IPS DF 19.7 (cell line): ENCODE measurements around the gene ULBP1.
"Not testable (repeated sequence)": the region's sequence is repeated elsewhere in the genome, so short reads cannot be mapped to it uniquely, and the experiment has no call there.

Experiments
- DNase-seq: peaks from one replicate; pipeline ENCODE4 v3.0.0-alpha.2; 2013; ENCODE audit warnings: low read depth, low spot score

Gene ULBP1

GRCh38 chr6:149953390-149953789, 10.4 kb upstream of the ULBP1 start:
- DNase-seq = not testable (repeated sequence)

DNA sequence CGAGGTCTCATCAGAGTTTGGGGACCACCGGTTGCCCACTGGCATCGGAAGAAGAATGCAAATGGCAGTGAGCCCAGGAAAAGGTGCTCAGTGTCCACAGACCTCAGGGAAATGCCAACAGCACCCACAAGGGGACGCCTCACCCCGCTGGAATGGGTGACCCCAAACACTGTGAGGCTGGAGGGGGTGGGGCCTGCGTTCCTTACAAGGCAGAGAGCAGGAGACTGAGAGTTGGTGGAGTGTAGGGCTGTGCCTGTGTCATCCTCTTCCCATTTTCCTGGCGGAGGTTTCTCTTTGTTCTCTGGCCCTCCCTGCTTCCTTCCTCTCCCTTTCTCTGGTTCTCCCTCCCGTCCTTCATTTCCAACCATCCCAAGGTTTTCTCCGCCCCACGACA, 9.8 kb upstream of the ULBP1 start:
- DNase-seq = not testable (repeated sequence)

- not testable (repeated sequence) for DNase-seq
Observed at GRCh38 chr6:149954328-149954983, 9.3 kb upstream of the ULBP1 start.

GRCh38 chr6:149954984-149955653, 8.6 kb upstream of the ULBP1 start:
- DNase-seq = not testable (repeated sequence)

GRCh38 chr6:149955654-149956317, 8.0 kb upstream of the ULBP1 start:
- DNase-seq = not testable (repeated sequence)

- DNase-seq = not testable (repeated sequence)
Observed at GRCh38 chr6:149958124-149958523, 5.6 kb upstream of the ULBP1 start.

GRCh38 chr6:149959806-149960205, 3.9 kb upstream of the ULBP1 start:
- DNase-seq = not testable (repeated sequence)

- no peak for DNase-seq
Observed at GRCh38 chr6:149960488-149960887, 3.3 kb upstream of the ULBP1 start.

DNA sequence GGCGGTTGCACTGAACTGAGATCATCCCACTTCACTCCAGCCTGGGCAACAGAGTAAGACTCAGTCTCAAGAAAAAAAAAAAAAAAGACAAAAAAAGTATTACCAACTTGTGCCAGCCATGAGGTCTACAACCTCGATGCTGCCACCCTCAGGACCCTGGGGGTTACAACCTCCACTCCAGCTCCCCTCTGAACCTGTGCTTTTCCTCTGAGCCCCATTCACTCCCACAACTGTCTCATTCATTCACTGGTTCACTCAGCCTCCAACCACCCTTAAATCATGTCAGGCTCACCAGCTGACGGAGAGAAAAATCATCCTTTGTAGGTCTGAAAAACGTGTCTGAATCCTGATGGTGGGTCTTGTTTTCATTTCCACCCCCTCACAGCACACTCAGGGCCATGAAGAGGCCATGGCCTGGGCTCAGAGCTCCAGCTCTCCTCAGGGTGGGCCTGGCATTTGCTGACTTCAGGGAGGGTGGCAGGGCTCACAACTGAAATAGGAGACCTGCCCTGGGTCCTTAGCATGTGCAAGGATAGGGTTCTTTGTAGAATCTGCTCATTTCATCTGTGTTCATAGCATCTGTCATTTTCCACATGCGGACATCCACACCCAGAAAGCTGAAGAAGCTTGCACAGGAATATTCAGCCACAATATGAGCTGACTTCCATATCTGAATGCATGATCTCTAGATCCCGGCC, 1.9 kb upstream of the ULBP1 start:
- DNase-seq = no peak

DNA sequence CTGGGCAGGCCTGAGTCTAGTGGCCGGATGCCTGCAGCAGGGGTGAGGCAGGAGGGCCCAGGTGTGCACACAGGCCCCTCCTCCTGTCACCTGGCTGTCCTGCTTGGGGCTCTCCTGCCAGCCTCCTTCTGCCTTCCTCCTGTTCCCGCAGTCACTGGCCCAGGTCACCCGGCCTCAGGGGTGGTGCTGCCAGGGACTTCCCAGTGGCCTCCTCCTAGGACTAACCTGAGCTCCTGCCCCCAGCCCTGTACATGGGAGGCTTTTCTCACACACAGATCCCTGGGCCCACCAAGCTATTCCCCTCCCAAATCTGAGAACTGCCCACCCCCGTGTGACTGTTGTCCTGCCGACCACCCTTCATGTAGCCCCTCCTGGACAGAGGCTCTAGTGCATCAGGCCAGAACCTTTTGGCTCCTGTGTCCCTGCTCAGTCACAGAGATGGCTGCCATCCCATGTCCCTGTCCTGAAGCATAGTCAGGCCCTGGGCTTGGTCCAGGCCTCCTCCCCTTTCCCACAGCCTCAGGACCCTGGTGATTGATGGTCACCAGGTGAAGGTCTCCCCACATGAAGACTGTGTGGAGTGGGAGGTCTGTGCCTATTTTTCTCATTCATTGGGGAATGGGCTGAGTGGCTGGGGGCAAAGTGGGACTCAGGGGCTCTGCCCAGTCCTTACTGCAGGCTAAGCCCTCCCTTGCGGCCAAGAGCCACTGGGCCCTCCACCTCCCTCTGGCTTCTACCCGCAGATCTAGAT, 1.1 kb upstream of the ULBP1 start:
- no peak for DNase-seq

DNA sequence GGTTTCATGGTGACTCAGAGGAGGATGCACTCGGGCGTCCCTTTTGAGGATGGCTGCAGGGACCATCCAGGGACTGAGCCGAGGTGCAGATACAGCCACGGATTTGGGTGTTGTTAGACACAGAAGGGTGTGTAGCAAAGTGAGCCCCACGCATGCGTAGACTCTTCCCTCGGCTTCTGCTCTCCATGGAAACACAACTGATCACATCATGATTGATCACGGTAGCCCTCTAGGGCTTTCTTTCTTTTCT, 606 bp upstream of the ULBP1 start:
- DNase-seq = no peak

GRCh38 chr6:149964308-149965193, 808 bp downstream of the ULBP1 start:
- DNase-seq = no peak

GRCh38 chr6:149965194-149966020, 1.7 kb downstream of the ULBP1 start:
- DNase-seq = no peak

- not testable (repeated sequence) for DNase-seq
Observed at GRCh38 chr6:149966319-149966718, 2.6 kb downstream of the ULBP1 start.

- DNase-seq = no peak
Observed at GRCh38 chr6:149967591-149967990, 3.8 kb downstream of the ULBP1 start.

DNA sequence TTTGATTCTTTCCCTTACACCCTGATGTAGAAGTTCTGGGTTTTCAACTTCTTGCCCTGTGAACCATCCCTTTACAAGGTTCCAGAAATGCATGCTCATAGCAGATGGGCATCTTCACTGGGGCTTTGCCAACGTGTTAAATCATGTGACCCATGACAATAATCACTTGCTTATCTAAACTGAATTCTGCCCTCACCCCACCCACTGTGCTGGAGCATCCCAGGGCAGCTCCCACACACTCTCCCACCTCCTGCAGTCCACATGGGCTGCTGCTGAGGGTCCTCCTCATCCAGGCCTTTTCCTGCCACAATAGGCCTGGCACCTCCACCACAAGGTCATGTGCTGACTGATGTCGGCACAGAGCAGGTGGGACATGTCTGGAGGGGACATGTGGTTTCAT, 4.3 kb downstream of the ULBP1 start:
- not testable (repeated sequence) for DNase-seq

DNA sequence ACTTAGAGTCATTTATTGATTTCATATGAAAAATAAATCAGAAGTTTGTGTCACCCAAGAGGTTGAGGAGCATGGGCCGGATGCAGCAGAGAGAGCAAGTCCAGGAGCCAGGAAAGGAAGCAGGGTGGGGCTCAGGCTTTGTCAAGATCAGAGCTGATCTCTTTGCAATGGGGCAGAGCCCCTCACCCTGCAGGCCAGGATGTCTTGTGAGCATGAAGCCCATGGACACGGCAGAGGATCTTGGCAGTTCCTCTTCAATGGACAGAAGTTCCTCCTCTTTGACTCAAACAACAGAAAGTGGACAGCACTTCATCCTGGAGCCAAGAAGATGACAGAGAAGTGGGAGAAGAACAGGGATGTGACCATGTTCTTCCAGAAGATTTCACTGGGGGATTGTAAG, 5.2 kb downstream of the ULBP1 start:
- DNase-seq = not testable (repeated sequence)

- no peak for DNase-seq
Observed at GRCh38 chr6:149969635-149970034, 5.9 kb downstream of the ULBP1 start.

GRCh38 chr6:149974394-149974793, 10.7 kb downstream of the ULBP1 start:
- not testable (repeated sequence) for DNase-seq

- DNase-seq = no peak
Observed at GRCh38 chr6:149974825-149975224, 11.1 kb downstream of the ULBP1 start.
